GM23248 (cell line): ENCODE results near the gene GSG1L.

ENCODE experiments used
- EZH2 ChIP-seq: fragments of 200-600 bp; sonication (generic); IDR thresholded peaks from 2 replicates; pipeline ENCODE4 v1.6.1; 2018; ENCODE audit warnings: antibody characterized with exemption, mild to moderate bottlenecking; ENCODE audit not compliant: insufficient read depth, poor library complexity, severe bottlenecking
- EZH2phosphoT487 ChIP-seq: fragments of 200-600 bp; sonication (generic); IDR thresholded peaks from 2 replicates; pipeline ENCODE4 v1.6.1; 2018; ENCODE audit warnings: antibody characterized with exemption, moderate library complexity, mild to moderate bottlenecking, low read depth; ENCODE audit not compliant: insufficient read depth

DNA sequence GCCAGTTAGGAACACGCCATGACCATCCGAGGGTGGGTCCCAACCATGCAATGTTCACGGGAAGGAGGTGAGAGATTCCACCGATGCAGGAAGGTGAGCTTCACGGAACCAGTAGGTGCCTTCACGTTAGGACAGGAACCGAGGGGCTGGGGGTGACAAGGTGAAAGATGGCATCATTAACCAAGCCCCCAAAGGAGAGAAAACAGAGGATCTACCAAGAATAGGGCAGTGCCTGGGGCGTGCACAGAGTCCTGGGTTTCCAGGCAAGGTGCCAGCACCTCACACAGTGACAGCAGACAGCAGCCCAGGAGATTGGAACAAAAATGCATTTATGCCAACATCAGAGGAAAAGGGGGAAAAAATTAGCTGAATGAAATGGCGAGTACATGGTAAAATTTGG, 137.9 kb downstream of the GSG1L start:
- no peak for TF ChIP-seq EZH2phosphoT487
- no peak for TF ChIP-seq EZH2
